Thyroid gland (tissue), 4 donors: ENCODE data around the gene ZNF618. TPM values are rescaled to one million over a fixed set of nuclear protein-coding genes. Genes with fewer than 3 reads are reported as not detected.

Experiments used
- DNase-seq, 2 donors: peaks; one replicate each; pipeline ENCODE4 v3.0.0-alpha.2; 2019
- H3K27ac ChIP-seq, 3 donors: fragments of 200-600 bp; sonication (generic); 1 replicate in 2 of 3; 2 replicates in 1 of 3; pipeline ENCODE4 v1.5.1; 2016 to 2019; ENCODE audit warnings: mild to moderate bottlenecking in 1 of 3, moderate library complexity in 1 of 3
- H3K27me3 ChIP-seq: fragments of 200-600 bp; sonication (generic); one replicate; pipeline ENCODE4 v1.5.1; 2019
- H3K36me3 ChIP-seq, 2 donors: fragments of 200-600 bp; sonication (generic); one replicate each; pipeline ENCODE4 v1.5.1; 2016 to 2019
- H3K4me1 ChIP-seq, 2 donors: fragments of 200-600 bp; sonication (generic); one replicate each; pipeline ENCODE4 v1.5.1; 2017 to 2019
- H3K4me3 ChIP-seq, 3 donors: fragments of 200-600 bp; sonication (generic); replicated peaks in 1 of 3; 1 replicate in 2 of 3; 2 replicates in 1 of 3; pipeline ENCODE4 v1.5.1; 2016; ENCODE audit warnings: mild to moderate bottlenecking in 1 of 3
- H3K9me3 ChIP-seq: fragments of 200-600 bp; sonication (generic); one replicate; pipeline ENCODE4 v1.5.1; 2017
- CTCF ChIP-seq, 6 experiments: fragments of 200-600 bp in 3 of 6; fragments of 450-650 bp in 3 of 6; sonication (generic) in 3 of 6; IDR thresholded peaks; one replicate each; pipeline ENCODE4 v1.5.1; 2016 to 2019; ENCODE audit warnings: antibody characterized with exemption in 6 of 6, mild to moderate bottlenecking in 2 of 6, inconsistent platforms in 1 of 6, moderate library complexity in 1 of 6
- POLR2A ChIP-seq, 2 donors: fragments of 450-650 bp; IDR thresholded peaks; one replicate each; pipeline ENCODE4 v1.6.1; 2017; ENCODE audit warnings: antibody characterized with exemption in 2 of 2, mild to moderate bottlenecking in 2 of 2, moderate library complexity in 1 of 2
- WGBS, 2 donors: methylation state at CpG; one replicate each; pipeline ENCODE4 v1.1.5; 2017; 5-methylcytosine and 5-hydroxymethylcytosine counted together
- intact Hi-C: fragments of 100-400 bp; cut with DNase I; formaldehyde crosslinking; loops from one replicate; pipeline ENCODE4 v1.15.1; 2023
- total RNA-seq, 4 donors: library from RNA; depleted of rRNA; stranded (reverse); fragments of >200 nt; gene quantifications; one replicate each; pipeline ENCODE4 v1.2.3, GENCODE V29; 2016

ZNF618 gene
- total RNA-seq, 4 donors from 2014 or later = 9.9 to 17.5 (median 15.5) TPM

- 75 to 76% methylated on average over 7 to 8 of the region's 8 CpGs for WGBS, 2 donors
- Histone ChIP-seq H3K9me3 (no peaks in the 10 kb centered on the region), H3K4me3 (no peak overlapping the region), H3K36me3 (peaks cover 15 to 20% of the 10 kb centered on the region in 2 donors), H3K27ac (no peak overlapping the region), H3K27me3 (no peaks in the 10 kb centered on the region), H3K4me1 (no peaks in the 10 kb centered on the region)
- no peak for TF ChIP-seq POLR2A (IDR thresholded peaks at IDR 0.05)
- TF ChIP-seq CTCF (IDR thresholded peaks at IDR 0.05) = no peak
- peak; percentile 49 to 73 for DNase-seq
- intact Hi-C loops = no loop called here
Observed at GRCh38 chr9:114053246-114054005, 177.3 kb downstream of the ZNF618 start.

DNA sequence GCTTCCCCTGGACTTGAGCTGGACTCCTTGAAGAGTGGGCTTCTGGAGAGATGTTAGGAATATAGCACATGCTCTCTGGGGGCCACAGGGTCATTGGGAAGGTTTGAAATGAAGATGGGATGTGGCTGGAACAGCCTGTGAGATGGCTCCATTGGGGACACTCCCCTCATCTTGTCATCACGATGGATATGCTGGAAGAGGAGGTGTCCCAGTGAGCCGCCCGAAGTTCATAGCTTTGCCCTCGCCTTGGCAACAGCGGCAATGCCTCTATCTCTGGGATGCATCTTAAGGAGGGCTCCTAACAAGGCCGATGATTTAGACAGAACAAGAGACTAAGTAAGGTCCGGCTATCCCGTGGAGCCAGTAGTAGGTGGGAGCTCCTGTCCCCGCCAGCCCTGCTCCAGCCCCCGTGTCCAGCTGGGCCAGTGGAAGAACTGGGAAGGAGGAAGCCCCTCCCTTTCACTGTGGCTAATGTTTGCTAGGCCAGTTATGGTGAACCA is 178.1 kb downstream of the ZNF618 start:
- Histone ChIP-seq H3K36me3 (peaks cover 7 to 12% of the 10 kb centered on the region in 2 donors), H3K4me3 (no peak overlapping the region), H3K9me3 (no peaks in the 10 kb centered on the region), H3K27ac (no peak overlapping the region), H3K4me1 (peaks cover 5 to 7% of the 10 kb centered on the region in 2 donors), H3K27me3 (no peaks in the 10 kb centered on the region)
- 80 to 83% methylated on average over 10 of the region's 10 CpGs for WGBS, 2 donors
- TF ChIP-seq POLR2A (IDR thresholded peaks at IDR 0.05) (no peak), CTCF (IDR thresholded peaks at IDR 0.05) (no peak)
- no peak for DNase-seq
- intact Hi-C loops = no loop called here

DNA sequence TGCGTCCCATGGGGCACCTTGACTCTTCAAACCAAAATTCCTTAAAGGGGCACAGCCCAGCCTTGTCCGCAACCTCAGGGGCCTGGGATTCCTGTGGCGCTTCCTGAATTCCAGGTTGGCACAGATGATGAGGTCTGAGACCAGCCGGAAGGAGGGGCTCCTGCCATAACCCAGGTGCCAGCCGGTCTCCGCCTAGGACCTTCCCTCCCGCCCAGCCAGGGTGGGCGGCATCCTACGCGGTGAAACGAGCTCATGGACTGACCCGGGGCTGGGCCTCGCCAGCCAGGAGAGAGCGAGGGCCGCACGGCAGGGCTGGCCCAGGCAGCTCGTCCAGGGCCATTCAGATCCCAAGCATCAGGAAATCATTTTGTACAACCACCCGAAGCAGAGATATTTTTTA is 179.0 kb downstream of the ZNF618 start:
- DNase-seq = no peak
- H3K9me3 ChIP-seq = no peaks in the 10 kb centered on the region
- peaks cover 7 to 12% of the 10 kb centered on the region in 2 donors for H3K4me1 ChIP-seq
- H3K27ac ChIP-seq = no peak overlapping the region
- H3K36me3 ChIP-seq = peaks cover 0 to 4% of the 10 kb centered on the region in 2 donors
- TF ChIP-seq POLR2A (IDR thresholded peaks at IDR 0.05) = no peak
- TF ChIP-seq CTCF (IDR thresholded peaks at IDR 0.05) = no peak
- intact Hi-C loops = no loop called here
- no peaks in the 10 kb centered on the region for H3K27me3 ChIP-seq
- 89 to 93% methylated on average over 7 to 11 of the region's 18 CpGs for WGBS, 2 donors
- no peak overlapping the region for H3K4me3 ChIP-seq

DNA sequence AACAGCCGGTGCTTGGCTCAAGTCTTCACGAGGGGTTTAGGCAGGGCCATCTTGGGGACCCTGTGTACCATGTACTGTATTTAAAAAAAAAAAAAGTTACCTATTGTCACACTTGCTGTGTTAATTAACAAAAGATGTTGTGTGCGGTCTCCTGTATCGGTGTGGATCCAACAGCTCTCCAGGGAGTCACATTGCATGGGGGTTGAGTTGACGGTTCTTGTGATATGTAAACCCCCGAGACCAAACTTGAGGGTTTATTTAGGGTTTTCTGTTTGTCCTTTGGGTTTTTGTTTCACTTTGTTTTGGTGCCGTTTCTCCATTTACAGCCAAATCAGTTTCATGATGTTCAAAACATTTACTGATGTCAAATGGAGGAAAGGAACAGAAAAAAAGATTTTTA is 179.8 kb downstream of the ZNF618 start:
- Histone ChIP-seq H3K27ac (no peak overlapping the region), H3K36me3 (no peaks in the 10 kb centered on the region)
- 89% methylated on average over 7 of the region's 7 CpGs for WGBS, 2 donors

More for the DNA sequence above, 179.8 kb downstream of the ZNF618 start:
- intact Hi-C loops = no loop called here
- TF ChIP-seq POLR2A (IDR thresholded peaks at IDR 0.05) = no peak
- TF ChIP-seq CTCF (IDR thresholded peaks at IDR 0.05) = no peak
- Histone ChIP-seq H3K27me3 (no peaks in the 10 kb centered on the region), H3K4me1 (peaks cover 7 to 12% of the 10 kb centered on the region in 2 donors), H3K9me3 (no peaks in the 10 kb centered on the region), H3K4me3 (no peak overlapping the region)
- no peak for DNase-seq
